Endothelial cell of umbilical vein (primary cell): ENCODE data around the gene ERRFI1. TPM values are rescaled to one million over a fixed set of nuclear protein-coding genes. Genes with fewer than 3 reads are reported as not detected.

Experiments
- BruUV-seq: library from RNA; stranded (reverse); fragments of 400-500 nt; replicated peaks from 2 replicates; lab custom pipeline; 2021; lab: Mats Ljungman, UMichigan
- CTCF ChIA-PET: fragments of 300-600, 350-600 bp; sonication (Branson Sonifier 250); formaldehyde crosslinking; loops from one replicate; lab custom pipeline; 2021; ENCODE audit warnings: antibody characterized with exemption, inconsistent platforms; lab: Charles Lee
- POLR2A ChIA-PET: fragments of 300-600, 350-600 bp; sonication (Branson Sonifier 250); formaldehyde crosslinking; loops from one replicate; lab custom pipeline; 2021; ENCODE audit warnings: antibody characterized with exemption, inconsistent platforms; lab: Charles Lee
- DNase-seq: peaks from one replicate; pipeline ENCODE4 v3.0.0-alpha.2; 2011; ENCODE audit warnings: low read depth, low spot score
- FAIRE-seq: peaks from 2 replicates; lab custom pipeline; 2011; peaks lifted over from hg19 to GRCh38; lab: Jason Lieb, UNC
- H2AFZ ChIP-seq: 2 replicates; pipeline ENCODE4 v1.6.0; 2012; ENCODE audit warnings: low read depth, low read length, control low read depth, inconsistent platforms
- H3K27ac ChIP-seq: 2 replicates; pipeline ENCODE4 v1.5.1; 2011; ENCODE audit warnings: low read depth, mild to moderate bottlenecking, control low read depth, low read length, moderate library complexity; ENCODE audit not compliant: insufficient read depth
- H3K27me3 ChIP-seq, 2 experiments: 2 replicates each; pipeline versions ENCODE4 v1.6.0 to v1.6.1; 2011; ENCODE audit warnings: low read length in 2 of 2, mixed read lengths in 1 of 2; ENCODE audit not compliant: control insufficient read depth in 2 of 2, insufficient read depth in 2 of 2
- H3K36me3 ChIP-seq, 2 experiments: 2 replicates in 1 of 2; 3 replicates in 1 of 2; pipeline ENCODE4 v1.5.1; 2011; ENCODE audit warnings: low read length in 2 of 2, mild to moderate bottlenecking in 1 of 2, moderate library complexity in 1 of 2; ENCODE audit not compliant: control insufficient read depth in 2 of 2, insufficient read depth in 2 of 2; ENCODE audit errors: extremely low read depth in 1 of 2
- H3K4me1 ChIP-seq: 3 replicates; pipeline ENCODE4 v1.5.1; 2011; ENCODE audit warnings: mild to moderate bottlenecking, low read length; ENCODE audit not compliant: control insufficient read depth, insufficient read depth; ENCODE audit errors: extremely low read depth
- H3K4me2 ChIP-seq: 2 replicates; pipeline ENCODE4 v1.6.1; 2011; ENCODE audit warnings: low read length, control low read depth, mixed read lengths; ENCODE audit not compliant: insufficient read depth
- H3K4me3 ChIP-seq, 3 experiments: fragments of 200-600 bp in 1 of 3; sonication (generic), shearing (Covaris generic) in 1 of 3; replicated peaks in 1 of 3; 2 replicates each; pipeline ENCODE4 v1.5.1; 2011 to 2016; ENCODE audit warnings: control low read depth in 3 of 3, low read length in 3 of 3, mild to moderate bottlenecking in 2 of 3, inconsistent platforms in 1 of 3, low read depth in 1 of 3, moderate library complexity in 1 of 3; ENCODE audit not compliant: insufficient read depth in 1 of 3
- H3K79me2 ChIP-seq: 2 replicates; pipeline ENCODE4 v1.6.0; 2012; ENCODE audit warnings: low read length, inconsistent platforms; ENCODE audit not compliant: control insufficient read depth, insufficient read depth
- H3K9ac ChIP-seq: replicated peaks from 2 replicates; pipeline ENCODE3; 2011; ENCODE audit warnings: low read length, control low read depth; ENCODE audit not compliant: insufficient read depth; ENCODE audit errors: extremely low read depth
- H3K9me1 ChIP-seq: replicated peaks from 3 replicates; pipeline ENCODE4 v1.6.0; 2011; ENCODE audit warnings: mild to moderate bottlenecking, low read length; ENCODE audit not compliant: control insufficient read depth, insufficient read depth; ENCODE audit errors: extremely low read depth
- H3K9me3 ChIP-seq: replicated peaks from 2 replicates; pipeline ENCODE4 v1.5.1; 2012; ENCODE audit warnings: low read length, inconsistent platforms; ENCODE audit not compliant: control insufficient read depth, insufficient read depth
- H4K20me1 ChIP-seq: replicated peaks from 2 replicates; pipeline ENCODE3; 2011; ENCODE audit warnings: mild to moderate bottlenecking, low read length; ENCODE audit not compliant: control insufficient read depth, insufficient read depth; ENCODE audit errors: extremely low read depth
- CTCF ChIP-seq, 2 donors: IDR thresholded peaks; 1 replicate in 1 of 2; 2 replicates in 1 of 2; pipeline ENCODE4 v1.5.1; 2011; ENCODE audit warnings: low read length in 2 of 2, mild to moderate bottlenecking in 2 of 2, moderate library complexity in 2 of 2, control low read depth in 1 of 2, inconsistent platforms in 1 of 2, low read depth in 1 of 2; ENCODE audit not compliant: insufficient read depth in 1 of 2; ENCODE audit errors: extremely low read depth in 1 of 2
- EZH2 ChIP-seq: IDR thresholded peaks from 2 replicates; pipeline ENCODE4 v1.6.1; 2012; ENCODE audit warnings: borderline replicate concordance, low read depth, mild to moderate bottlenecking, moderate library complexity, low read length, inconsistent platforms; ENCODE audit not compliant: severe bottlenecking
- FOS ChIP-seq: IDR thresholded peaks from 2 replicates; pipeline ENCODE4 v1.6.1; 2011; ENCODE audit warnings: mild to moderate bottlenecking, low read length, moderate library complexity, borderline replicate concordance; ENCODE audit not compliant: insufficient read depth
- GATA2 ChIP-seq: IDR thresholded peaks from 2 replicates; pipeline ENCODE4 v1.7.0; 2011; ENCODE audit warnings: low read depth, mild to moderate bottlenecking, moderate library complexity, mixed read lengths, low read length; ENCODE audit not compliant: insufficient read length, insufficient read depth
- JUN ChIP-seq: IDR thresholded peaks from 2 replicates; pipeline ENCODE4 v1.6.1; 2011; ENCODE audit warnings: borderline replicate concordance, low read depth; ENCODE audit not compliant: insufficient read length, insufficient read depth
- MAX ChIP-seq: IDR thresholded peaks from 2 replicates; pipeline ENCODE4 v1.6.1; 2011; ENCODE audit not compliant: insufficient read depth, insufficient read length
- MYC ChIP-seq: IDR thresholded peaks from one replicate; pipeline ENCODE4 v1.6.1; 2011; ENCODE audit warnings: mild to moderate bottlenecking, low read depth, low read length
- POLR2A ChIP-seq: IDR thresholded peaks from 2 replicates; pipeline ENCODE4 v1.6.1; 2012; ENCODE audit warnings: low read depth, mild to moderate bottlenecking, control low read depth, low read length
- POLR2AphosphoS5 ChIP-seq: IDR thresholded peaks from 2 replicates; pipeline ENCODE4 v1.6.1; 2012; ENCODE audit warnings: low read depth, mild to moderate bottlenecking, control low read depth, low read length, moderate library complexity; ENCODE audit not compliant: insufficient read depth
- dilution Hi-C: fragments of 300-500 bp; cut with MboI; formaldehyde crosslinking; loops from one replicate; pipeline ENCODE4 v1.15.0; 2019; ENCODE audit warnings: low sequenced_read_pairs; ENCODE audit not compliant: extremely low pct_ligation_motif_present
- intact Hi-C: fragments of 100-400 bp; cut with micrococcal nuclease; formaldehyde crosslinking; loops from one replicate; pipeline ENCODE4 v1.10.0; 2022
- polyA plus RNA-seq, 4 experiments: library from polyadenylated mRNA; depleted of rRNA in 3 of 4; stranded (reverse) in 3 of 4; unstranded in 1 of 4; fragments of >200 nt; gene quantifications; 2 replicates each; pipeline versions ENCODE4 v1.2.1 to v1.2.3, GENCODE V29; 2011 to 2012; ENCODE audit warnings: missing spikeins in 1 of 4
- total RNA-seq: library from RNA; stranded (reverse); gene quantifications from 2 replicates; pipeline ENCODE4 v1.2.3, GENCODE V29; 2021

ERRFI1 gene
- total and polyA plus RNA-seq, 2 donors (not counting 3 experiments of a cell fraction or from before 2014, with no cell fraction given): 28.1 to 32.0 TPM

- peak overlapping the region; percentile 43 for H3K9ac ChIP-seq
- peak overlapping the region; percentile 71 for H3K4me2 ChIP-seq
- peak; percentile 71 for FAIRE-seq
- dilution Hi-C loops (no loop called here), intact Hi-C loops (no loop called here)
- H3K9me3 ChIP-seq: no peaks in the 10 kb centered on the region
- TF ChIP-seq JUN (no peak), MYC (no peak), POLR2AphosphoS5 (no peak), EZH2 (no peak), FOS (peak; percentile 95), GATA2 (peak; percentile 38), CTCF (IDR thresholded peaks at IDR 0.05; ENCODE audit: extremely low read depth in 1 of 2, insufficient read depth in 1 of 2, low read depth in 1 of 2, low read length in 2 of 2) (no peak), MAX (no peak), POLR2A (no peak)
- POLR2A ChIA-PET: no interaction called here
- peaks cover 0 to 2% of the 10 kb centered on the region in 2 experiments for H3K36me3 ChIP-seq
- no peaks in the 10 kb centered on the region for H3K79me2 ChIP-seq
- H3K9me1 ChIP-seq: no peaks in the 10 kb centered on the region
- peak; percentile 71 for DNase-seq
- H4K20me1 ChIP-seq: no peaks in the 10 kb centered on the region
- H3K27me3 ChIP-seq: no peaks in the 10 kb centered on the region
- H3K4me1 ChIP-seq: peaks cover 20% of the 10 kb centered on the region
- peak overlapping the region; percentile 65 for H3K27ac ChIP-seq
- no TSS peak for BruUV-seq
- CTCF ChIA-PET: interaction anchor here (1.2 to 4.4 kb wide), 3 partner anchors 10 to 310 kb away, joined by 4 to 24 read pairs (median 21); no protein-coding TSS in a partner anchor
- H3K4me3 ChIP-seq: no peak overlapping the region
- H2AFZ ChIP-seq: peak overlapping the region; percentile 3
Measured at GRCh38 chr1:8004803-8005573, 21.1 kb downstream of the ERRFI1 start.
